Neuronal stem cell (in vitro differentiated cells): ENCODE data around the gene GSTM3. TPM values are rescaled to one million over a fixed set of nuclear protein-coding genes. Genes with fewer than 3 reads are reported as not detected.
A peak's percentile ranks its signal among the peaks of the same experiment; 100 is the strongest.

ENCODE experiments used
- DNase-seq: peaks from one replicate; pipeline ENCODE4 v3.0.0-alpha.2; 2013; ENCODE audit warnings: low spot score
- H2AFZ ChIP-seq: one replicate; pipeline ENCODE4 v1.6.1; 2013; ENCODE audit warnings: mild to moderate bottlenecking, low read length, inconsistent platforms
- H2AK5ac ChIP-seq: 2 replicates; pipeline ENCODE4 v1.6.1; 2013; ENCODE audit warnings: low read depth, mild to moderate bottlenecking, inconsistent platforms, low read length, moderate library complexity, mixed read lengths
- H2BK120ac ChIP-seq: 2 replicates; pipeline ENCODE4 v1.6.1; 2013; ENCODE audit warnings: low read depth, mild to moderate bottlenecking, inconsistent platforms, low read length, moderate library complexity, mixed read lengths
- H2BK12ac ChIP-seq: one replicate; pipeline ENCODE4 v1.6.1; 2013; ENCODE audit warnings: low read length, inconsistent platforms
- H2BK15ac ChIP-seq: 2 replicates; pipeline ENCODE4 v1.6.1; 2013; ENCODE audit warnings: mild to moderate bottlenecking, low read length, inconsistent platforms, mixed read lengths
- H2BK5ac ChIP-seq: one replicate; pipeline ENCODE4 v1.6.1; 2013; ENCODE audit warnings: inconsistent platforms, mild to moderate bottlenecking, low read length, moderate library complexity
- H3K14ac ChIP-seq: one replicate; pipeline ENCODE4 v1.6.1; 2013; ENCODE audit warnings: low read length, inconsistent platforms
- H3K18ac ChIP-seq: 2 replicates; pipeline ENCODE4 v1.6.1; 2013; ENCODE audit warnings: low read length, inconsistent platforms
- H3K23ac ChIP-seq: 2 replicates; pipeline ENCODE4 v1.6.1; 2013; ENCODE audit warnings: low read depth, mild to moderate bottlenecking, mixed read lengths, low read length, inconsistent platforms; ENCODE audit not compliant: poor library complexity
- H3K27ac ChIP-seq: replicated peaks from 3 replicates; pipeline ENCODE4 v1.5.1; 2013; ENCODE audit warnings: low read length, inconsistent platforms
- H3K27me3 ChIP-seq, 3 experiments: 2 replicates each; pipeline ENCODE4 v1.6.1; 2013; ENCODE audit warnings: low read length in 3 of 3, mild to moderate bottlenecking in 2 of 3, inconsistent platforms in 1 of 3, low read depth in 1 of 3, mixed read lengths in 1 of 3, moderate library complexity in 1 of 3; ENCODE audit not compliant: control insufficient read depth in 3 of 3, insufficient read depth in 3 of 3
- H3K36me3 ChIP-seq, 2 donors: replicated peaks in 1 of 2; 2 replicates each; pipeline ENCODE4 v1.6.1; 2013; ENCODE audit warnings: low read length in 2 of 2; ENCODE audit not compliant: control insufficient read depth in 2 of 2, insufficient read depth in 2 of 2
- H3K4ac ChIP-seq: 2 replicates; pipeline ENCODE4 v1.6.1; 2013; ENCODE audit warnings: inconsistent platforms, mild to moderate bottlenecking, low read length, moderate library complexity
- H3K4me1 ChIP-seq, 2 donors: 1 replicate in 1 of 2; 2 replicates in 1 of 2; pipeline ENCODE4 v1.6.1; 2013; ENCODE audit warnings: low read length in 2 of 2, low read depth in 1 of 2; ENCODE audit not compliant: control insufficient read depth in 2 of 2, insufficient read depth in 1 of 2
- H3K4me2 ChIP-seq: one replicate; pipeline ENCODE4 v1.6.1; 2013; ENCODE audit warnings: mild to moderate bottlenecking, low read length, inconsistent platforms; ENCODE audit not compliant: insufficient read depth, poor library complexity, severe bottlenecking
- H3K4me3 ChIP-seq, 2 donors: 2 replicates each; pipeline ENCODE4 v1.5.1; 2013; ENCODE audit warnings: low read length in 2 of 2, mild to moderate bottlenecking in 2 of 2, inconsistent platforms in 1 of 2, moderate library complexity in 1 of 2
- H3K79me1 ChIP-seq: one replicate; pipeline ENCODE4 v1.6.1; 2013; ENCODE audit warnings: low read depth, mild to moderate bottlenecking, inconsistent platforms, low read length, moderate library complexity
- H3K9ac ChIP-seq: one replicate; pipeline ENCODE4 v1.6.1; 2013; ENCODE audit warnings: mild to moderate bottlenecking, low read depth, low read length, inconsistent platforms; ENCODE audit not compliant: poor library complexity
- H3K9me3 ChIP-seq, 2 donors: replicated peaks in 1 of 2; 2 replicates each; pipeline versions ENCODE3 to v1.6.1; 2013; ENCODE audit warnings: low read length in 2 of 2, mild to moderate bottlenecking in 2 of 2, inconsistent platforms in 1 of 2, low read depth in 1 of 2, mixed read lengths in 1 of 2, moderate library complexity in 1 of 2; ENCODE audit not compliant: control insufficient read depth in 2 of 2, insufficient read depth in 1 of 2
- H4K8ac ChIP-seq: one replicate; pipeline ENCODE4 v1.6.1; 2013; ENCODE audit warnings: low read depth, mild to moderate bottlenecking, inconsistent platforms, low read length, moderate library complexity
- H4K91ac ChIP-seq: one replicate; pipeline ENCODE4 v1.6.1; 2013; ENCODE audit warnings: low read length, low read depth, mild to moderate bottlenecking, inconsistent platforms; ENCODE audit not compliant: poor library complexity
- WGBS, 2 donors: extraction: QIAGEN DNeasy Blood & Tissue Kit; methylation state at CpG; one replicate each; pipeline ENCODE4 v1.1.7; 2013; ENCODE audit warnings: missing lambda C conversion rate in 2 of 2, mixed read lengths in 1 of 2; ENCODE audit not compliant: insufficient read length in 2 of 2, insufficient replicate concordance in 1 of 2; ENCODE audit errors: extremely low coverage in 2 of 2; 5-methylcytosine and 5-hydroxymethylcytosine counted together
- polyA plus RNA-seq, 2 experiments: library from polyadenylated mRNA; stranded (reverse); fragments of 200-250 nt; gene quantifications; one replicate each; pipeline ENCODE4 v1.2.3, GENCODE V29; 2013

GSTM3 gene
- 29.3 TPM for polyA plus RNA-seq (2013, experiment 1 of 2)
- 29.7 TPM for polyA plus RNA-seq (2013, experiment 2 of 2)

- Histone ChIP-seq H3K36me3 (peaks cover 11 to 23% of the 10 kb centered on the region in 2 donors), H2BK12ac (peak within 1 kb of the TSS; percentile 76), H3K79me1 (no peaks in the 10 kb centered on the region), H4K8ac (no peak within 1 kb of the TSS), H3K23ac (peak within 1 kb of the TSS; percentile 75), H3K9me3 (peaks cover 0 to 3% of the 10 kb centered on the region in 2 donors), H2AK5ac (no peak within 1 kb of the TSS), H3K27me3 (peaks cover 0 to 16% (median 4%) of the 10 kb centered on the region in 3 experiments), H3K4me3 (peak within 1 kb of the TSS; percentile 76 to 78), H2BK5ac (no peak within 1 kb of the TSS), H3K27ac (peak within 1 kb of the TSS; percentile 50), H3K4me1 (peaks cover 4 to 8% of the 10 kb centered on the region in 2 donors), H3K14ac (no peak within 1 kb of the TSS), H3K4ac (no peak within 1 kb of the TSS), H2BK120ac (no peak within 1 kb of the TSS), H2AFZ (peak within 1 kb of the TSS; percentile 90), H3K4me2 (peak within 1 kb of the TSS; percentile 82), H3K18ac (peak within 1 kb of the TSS; percentile 96), H4K91ac (no peak within 1 kb of the TSS), H3K9ac (peak within 1 kb of the TSS; percentile 87), H2BK15ac (no peak within 1 kb of the TSS)
- no peak for DNase-seq
- WGBS, 2 donors: no CpG with 5 or more reads among the region's 10 CpGs
These were observed at the start of gene GSTM3 for GRCh38 chr1:109740615-109741373. Gene GSTM3 (minus strand): TSS chr1:109741038. CDS start chr1:109740287, 751 bp downstream.

DNA sequence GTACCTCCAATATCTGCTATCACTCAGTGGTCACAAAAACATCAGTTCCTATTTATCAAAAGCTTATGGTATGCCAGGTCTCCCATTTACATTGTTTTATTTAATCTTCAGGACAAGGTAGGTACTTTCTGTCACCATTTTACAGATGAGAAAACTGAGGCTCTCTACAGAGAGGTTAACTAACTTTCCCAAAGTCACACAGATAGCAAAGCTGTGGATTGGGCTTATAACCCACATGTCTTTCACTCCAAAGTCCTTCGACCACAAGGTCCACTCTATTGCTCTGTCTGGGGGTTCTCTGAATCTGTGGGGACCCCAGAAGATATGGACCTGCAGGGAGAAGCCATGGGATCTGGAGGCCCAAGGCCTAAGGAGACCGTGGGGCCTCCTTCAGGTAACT, 49.5 kb upstream of the GSTM3 start:
- no peak for DNase-seq
- Histone ChIP-seq H2BK12ac (no peak overlapping the region), H2BK5ac (no peak overlapping the region), H3K27ac (no peak overlapping the region), H3K9me3 (no peaks in the 10 kb centered on the region), H3K9ac (no peak overlapping the region), H4K91ac (no peak overlapping the region), H3K23ac (no peak overlapping the region), H3K4me1 (peaks cover 16 to 24% of the 10 kb centered on the region in 2 donors), H3K79me1 (no peaks in the 10 kb centered on the region), H2BK120ac (no peak overlapping the region), H2AK5ac (no peak overlapping the region), H3K4ac (no peak overlapping the region), H2AFZ (peak overlapping the region; percentile 26), H2BK15ac (no peak overlapping the region), H3K36me3 (no peaks in the 10 kb centered on the region), H3K27me3 (peaks cover 0 to 4% (median 0%) of the 10 kb centered on the region in 3 experiments), H3K4me3 (no peak overlapping the region), H3K18ac (no peak overlapping the region), H3K14ac (no peak overlapping the region), H3K4me2 (no peak overlapping the region), H4K8ac (no peak overlapping the region)
- WGBS, 2 donors: no CpG with 5 or more reads among the region's 2 CpGs

GRCh38 chr1:109789551-109790180, 48.8 kb upstream of the GSTM3 start:
- H3K79me1 ChIP-seq: no peaks in the 10 kb centered on the region
- no peak overlapping the region for H3K23ac ChIP-seq
- no peak overlapping the region for H4K91ac ChIP-seq
- no CpG with 5 or more reads among the region's 9 CpGs for WGBS, 2 donors
- H2BK120ac ChIP-seq: no peak overlapping the region
- H3K4me2 ChIP-seq: no peak overlapping the region
- H3K27me3 ChIP-seq: peaks cover 0 to 4% (median 0%) of the 10 kb centered on the region in 3 experiments
- H3K18ac ChIP-seq: no peak overlapping the region
- peak overlapping the region; percentile 48 for H2AFZ ChIP-seq
- H2AK5ac ChIP-seq: no peak overlapping the region
- H2BK5ac ChIP-seq: no peak overlapping the region
- no peak for DNase-seq
- H2BK12ac ChIP-seq: no peak overlapping the region
- H3K9me3 ChIP-seq: no peaks in the 10 kb centered on the region
- no peak overlapping the region for H3K4me3 ChIP-seq
- no peak overlapping the region for H3K14ac ChIP-seq
- H3K9ac ChIP-seq: no peak overlapping the region
- H3K36me3 ChIP-seq: no peaks in the 10 kb centered on the region
- no peak overlapping the region for H3K4ac ChIP-seq
- no peak overlapping the region for H3K27ac ChIP-seq
- peaks cover 16 to 23% of the 10 kb centered on the region in 2 donors for H3K4me1 ChIP-seq
- H4K8ac ChIP-seq: no peak overlapping the region
- no peak overlapping the region for H2BK15ac ChIP-seq
